Measurements from ENCODE around the gene CCDC9.

CCDC9 gene

GRCh38 chr19:47312366-47313006, 56.2 kb downstream of the CCDC9 start:
- TF ChIP-seq, protein P1, sequence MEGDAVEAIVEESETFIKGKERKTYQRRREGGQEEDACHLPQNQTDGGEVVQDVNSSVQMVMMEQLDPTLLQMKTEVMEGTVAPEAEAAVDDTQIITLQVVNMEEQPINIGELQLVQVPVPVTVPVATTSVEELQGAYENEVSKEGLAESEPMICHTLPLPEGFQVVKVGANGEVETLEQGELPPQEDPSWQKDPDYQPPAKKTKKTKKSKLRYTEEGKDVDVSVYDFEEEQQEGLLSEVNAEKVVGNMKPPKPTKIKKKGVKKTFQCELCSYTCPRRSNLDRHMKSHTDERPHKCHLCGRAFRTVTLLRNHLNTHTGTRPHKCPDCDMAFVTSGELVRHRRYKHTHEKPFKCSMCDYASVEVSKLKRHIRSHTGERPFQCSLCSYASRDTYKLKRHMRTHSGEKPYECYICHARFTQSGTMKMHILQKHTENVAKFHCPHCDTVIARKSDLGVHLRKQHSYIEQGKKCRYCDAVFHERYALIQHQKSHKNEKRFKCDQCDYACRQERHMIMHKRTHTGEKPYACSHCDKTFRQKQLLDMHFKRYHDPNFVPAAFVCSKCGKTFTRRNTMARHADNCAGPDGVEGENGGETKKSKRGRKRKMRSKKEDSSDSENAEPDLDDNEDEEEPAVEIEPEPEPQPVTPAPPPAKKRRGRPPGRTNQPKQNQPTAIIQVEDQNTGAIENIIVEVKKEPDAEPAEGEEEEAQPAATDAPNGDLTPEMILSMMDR (conservative IDR thresholded peaks at IDR 0.05; ENCODE audit: control insufficient read depth, insufficient read depth, low read depth, low read length): no peak
- no peak for DNase-seq (ENCODE audit: low read depth)
- H3K4me3 ChIP-seq (ENCODE audit: control insufficient read depth, low read depth, low read length): no peak overlapping the region

- no peak for DNase-seq (ENCODE audit: low read depth)
- no peak overlapping the region for H3K4me3 ChIP-seq (ENCODE audit: control insufficient read depth, low read depth, low read length)
- TF ChIP-seq, protein P1 (conservative IDR thresholded peaks at IDR 0.05; ENCODE audit: control insufficient read depth, insufficient read depth, low read depth, low read length): no peak
Observed at GRCh38 chr19:47313754-47314295, 57.5 kb downstream of the CCDC9 start.

DNA sequence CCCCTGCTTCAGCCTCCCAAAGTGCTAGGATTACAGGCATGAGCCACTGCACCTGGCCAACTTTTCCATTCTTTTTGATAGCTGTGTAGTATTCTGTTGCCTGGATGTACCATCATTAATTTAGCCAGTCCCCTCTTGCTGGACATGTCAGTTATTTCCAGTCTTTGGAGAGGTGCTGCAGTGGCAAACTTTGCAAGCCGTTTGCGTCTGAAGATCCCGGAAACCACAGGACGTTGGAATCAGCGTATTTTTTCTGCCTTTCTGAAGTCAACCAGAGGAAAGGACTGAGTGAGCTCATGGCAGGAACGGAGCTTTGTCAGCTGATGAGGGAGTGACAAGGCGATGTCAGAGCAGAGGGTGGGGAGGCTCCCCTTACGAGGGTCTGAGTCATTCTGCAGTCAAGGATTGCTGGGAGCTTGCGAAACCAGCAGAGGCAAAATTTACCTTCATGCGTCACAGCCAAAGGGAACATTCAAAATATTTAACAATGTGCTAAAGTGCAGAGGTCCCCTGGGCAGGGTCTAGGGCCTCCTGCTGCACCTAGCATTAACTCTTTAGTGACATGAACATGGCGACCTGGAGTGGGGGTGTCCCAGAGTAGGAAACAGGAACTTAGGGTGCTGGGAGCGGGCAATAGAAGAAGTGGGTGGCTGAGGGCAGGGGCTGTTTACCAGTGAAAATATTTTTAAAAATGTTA, 58.9 kb downstream of the CCDC9 start:
- peak; percentile 100 for DNase-seq (ENCODE audit: low read depth)
- H3K4me3 ChIP-seq (ENCODE audit: control insufficient read depth, low read depth, low read length): no peak overlapping the region
- TF ChIP-seq, protein P1 (conservative IDR thresholded peaks at IDR 0.05; ENCODE audit: control insufficient read depth, insufficient read depth, low read depth, low read length): no peak

DNA sequence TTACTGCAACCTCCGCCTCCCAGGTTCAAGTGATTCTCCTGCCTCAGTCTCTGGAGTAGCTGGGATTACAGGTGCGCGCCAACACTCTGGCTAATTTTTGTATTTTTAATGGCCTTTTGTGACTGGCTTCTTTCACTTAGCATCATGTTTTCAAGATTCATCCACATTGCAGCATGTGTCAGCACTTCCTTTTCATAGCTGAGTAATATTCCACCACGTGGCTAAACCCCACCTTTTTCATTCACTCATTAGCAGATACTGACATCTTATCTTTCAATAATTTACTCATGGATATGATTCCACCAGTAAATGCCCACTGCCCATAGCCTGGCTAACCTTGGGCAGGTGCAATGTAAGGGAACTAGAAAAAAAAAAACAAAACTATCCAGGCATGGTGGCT, 60.2 kb downstream of the CCDC9 start:
- H3K4me3 ChIP-seq (ENCODE audit: control insufficient read depth, low read depth, low read length): no peak overlapping the region
- TF ChIP-seq, protein P1 (conservative IDR thresholded peaks at IDR 0.05; ENCODE audit: control insufficient read depth, insufficient read depth, low read depth, low read length): no peak
- DNase-seq (ENCODE audit: low read depth): no peak

DNA sequence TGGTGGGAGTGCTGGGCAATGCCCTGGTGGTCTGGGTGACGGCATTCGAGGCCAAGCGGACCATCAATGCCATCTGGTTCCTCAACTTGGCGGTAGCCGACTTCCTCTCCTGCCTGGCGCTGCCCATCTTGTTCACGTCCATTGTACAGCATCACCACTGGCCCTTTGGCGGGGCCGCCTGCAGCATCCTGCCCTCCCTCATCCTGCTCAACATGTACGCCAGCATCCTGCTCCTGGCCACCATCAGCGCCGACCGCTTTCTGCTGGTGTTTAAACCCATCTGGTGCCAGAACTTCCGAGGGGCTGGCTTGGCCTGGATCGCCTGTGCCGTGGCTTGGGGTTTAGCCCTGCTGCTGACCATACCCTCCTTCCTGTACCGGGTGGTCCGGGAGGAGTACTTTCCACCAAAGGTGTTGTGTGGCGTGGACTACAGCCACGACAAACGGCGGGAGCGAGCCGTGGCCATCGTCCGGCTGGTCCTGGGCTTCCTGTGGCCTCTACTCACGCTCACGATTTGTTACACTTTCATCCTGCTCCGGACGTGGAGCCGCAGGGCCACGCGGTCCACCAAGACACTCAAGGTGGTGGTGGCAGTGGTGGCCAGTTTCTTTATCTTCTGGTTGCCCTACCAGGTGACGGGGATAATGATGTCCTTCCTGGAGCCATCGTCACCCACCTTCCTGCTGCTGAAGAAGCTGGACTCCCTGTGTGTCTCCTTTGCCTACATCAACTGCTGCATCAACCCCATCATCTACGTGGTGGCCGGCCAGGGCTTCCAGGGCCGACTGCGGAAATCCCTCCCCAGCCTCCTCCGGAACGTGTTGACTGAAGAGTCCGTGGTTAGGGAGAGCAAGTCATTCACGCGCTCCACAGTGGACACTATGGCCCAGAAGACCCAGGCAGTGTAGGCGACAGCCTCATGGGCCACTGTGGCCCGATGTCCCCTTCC, 63.9 kb downstream of the CCDC9 start:
- TF ChIP-seq, protein P1 (conservative IDR thresholded peaks at IDR 0.05; ENCODE audit: control insufficient read depth, insufficient read depth, low read depth, low read length): no peak
- no peak overlapping the region for H3K4me3 ChIP-seq (ENCODE audit: control insufficient read depth, low read depth, low read length)
- no peak for DNase-seq (ENCODE audit: low read depth)
